ENCODE results near the gene ZFAND3.

DNA sequence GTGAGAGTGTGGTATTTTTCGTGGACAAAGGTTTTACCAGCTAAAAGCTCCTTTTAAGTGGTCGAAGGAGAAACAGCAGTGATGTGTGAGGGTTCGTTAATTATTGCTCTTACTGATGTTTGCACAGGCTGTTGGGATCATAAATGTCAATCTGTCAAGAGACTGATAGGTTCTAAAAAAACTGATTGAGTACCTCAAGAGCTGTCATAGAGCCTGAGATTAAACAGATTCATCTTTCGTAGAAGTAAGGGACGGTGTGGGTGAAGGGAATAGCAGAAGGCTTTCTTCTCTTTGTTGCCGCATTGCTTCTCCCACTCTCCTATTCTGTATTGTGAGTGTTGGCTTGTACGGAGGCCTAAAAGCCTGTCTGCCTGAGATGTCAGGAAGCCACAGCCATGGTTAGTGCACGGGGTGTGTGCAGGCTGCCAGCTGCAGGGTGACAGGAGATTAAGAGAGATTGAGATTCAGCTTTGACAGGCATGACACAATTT is 291.0 kb downstream of the ZFAND3 start:
- no peak for TF ChIP-seq CTCF (conservative IDR thresholded peaks at IDR 0.05; ENCODE audit: low read depth in 2 of 2)
- no peak for TF ChIP-seq POLR2AphosphoS5 (IDR thresholded peaks at IDR 0.05; ENCODE audit: low read depth)
- no peak for TF ChIP-seq EZH2 (IDR thresholded peaks at IDR 0.05; ENCODE audit: low read depth, unreplicated experiment)
- TF ChIP-seq, protein P1, sequence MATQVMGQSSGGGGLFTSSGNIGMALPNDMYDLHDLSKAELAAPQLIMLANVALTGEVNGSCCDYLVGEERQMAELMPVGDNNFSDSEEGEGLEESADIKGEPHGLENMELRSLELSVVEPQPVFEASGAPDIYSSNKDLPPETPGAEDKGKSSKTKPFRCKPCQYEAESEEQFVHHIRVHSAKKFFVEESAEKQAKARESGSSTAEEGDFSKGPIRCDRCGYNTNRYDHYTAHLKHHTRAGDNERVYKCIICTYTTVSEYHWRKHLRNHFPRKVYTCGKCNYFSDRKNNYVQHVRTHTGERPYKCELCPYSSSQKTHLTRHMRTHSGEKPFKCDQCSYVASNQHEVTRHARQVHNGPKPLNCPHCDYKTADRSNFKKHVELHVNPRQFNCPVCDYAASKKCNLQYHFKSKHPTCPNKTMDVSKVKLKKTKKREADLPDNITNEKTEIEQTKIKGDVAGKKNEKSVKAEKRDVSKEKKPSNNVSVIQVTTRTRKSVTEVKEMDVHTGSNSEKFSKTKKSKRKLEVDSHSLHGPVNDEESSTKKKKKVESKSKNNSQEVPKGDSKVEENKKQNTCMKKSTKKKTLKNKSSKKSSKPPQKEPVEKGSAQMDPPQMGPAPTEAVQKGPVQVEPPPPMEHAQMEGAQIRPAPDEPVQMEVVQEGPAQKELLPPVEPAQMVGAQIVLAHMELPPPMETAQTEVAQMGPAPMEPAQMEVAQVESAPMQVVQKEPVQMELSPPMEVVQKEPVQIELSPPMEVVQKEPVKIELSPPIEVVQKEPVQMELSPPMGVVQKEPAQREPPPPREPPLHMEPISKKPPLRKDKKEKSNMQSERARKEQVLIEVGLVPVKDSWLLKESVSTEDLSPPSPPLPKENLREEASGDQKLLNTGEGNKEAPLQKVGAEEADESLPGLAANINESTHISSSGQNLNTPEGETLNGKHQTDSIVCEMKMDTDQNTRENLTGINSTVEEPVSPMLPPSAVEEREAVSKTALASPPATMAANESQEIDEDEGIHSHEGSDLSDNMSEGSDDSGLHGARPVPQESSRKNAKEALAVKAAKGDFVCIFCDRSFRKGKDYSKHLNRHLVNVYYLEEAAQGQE (IDR thresholded peaks at IDR 0.05; ENCODE audit: unreplicated experiment), result no peak
- no peak for TF ChIP-seq EZH2phosphoT487 (IDR thresholded peaks at IDR 0.05; ENCODE audit: unreplicated experiment)
- no peak for TF ChIP-seq ZNF462 (CRISPR knock-in tag; IDR thresholded peaks at IDR 0.05)
- TF ChIP-seq, protein P2, sequence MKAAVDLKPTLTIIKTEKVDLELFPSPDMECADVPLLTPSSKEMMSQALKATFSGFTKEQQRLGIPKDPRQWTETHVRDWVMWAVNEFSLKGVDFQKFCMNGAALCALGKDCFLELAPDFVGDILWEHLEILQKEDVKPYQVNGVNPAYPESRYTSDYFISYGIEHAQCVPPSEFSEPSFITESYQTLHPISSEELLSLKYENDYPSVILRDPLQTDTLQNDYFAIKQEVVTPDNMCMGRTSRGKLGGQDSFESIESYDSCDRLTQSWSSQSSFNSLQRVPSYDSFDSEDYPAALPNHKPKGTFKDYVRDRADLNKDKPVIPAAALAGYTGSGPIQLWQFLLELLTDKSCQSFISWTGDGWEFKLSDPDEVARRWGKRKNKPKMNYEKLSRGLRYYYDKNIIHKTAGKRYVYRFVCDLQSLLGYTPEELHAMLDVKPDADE (IDR thresholded peaks at IDR 0.05), result no peak
- TF ChIP-seq ZNF114 (CRISPR knock-in tag; IDR thresholded peaks at IDR 0.05), result no peak
- no peak for TF ChIP-seq ZNF331 (CRISPR knock-in tag; IDR thresholded peaks at IDR 0.05; ENCODE audit: low read depth)
- TF ChIP-seq CREB1 (CRISPR knock-in tag; IDR thresholded peaks at IDR 0.05; ENCODE audit: low read depth), result no peak
- TF ChIP-seq STAT1 (IDR thresholded peaks at IDR 0.05; ENCODE audit: unreplicated experiment), result no peak

Data from GM23338 (cell line).